Sciatic nerve (tissue), 2 donors: ENCODE results near the gene RGMA. TPM values are rescaled to one million over a fixed set of nuclear protein-coding genes. Genes with fewer than 3 reads are reported as not detected.
"Not testable (repeated sequence)": the region's sequence is repeated elsewhere in the genome, so short reads cannot be mapped to it uniquely, and the experiment has no call there.

Experiments used
- ATAC-seq: fragments of 200-7000 bp; cut with Tn5 transposase; one replicate; pipeline ENCODE4 v1.9.1; 2020; ENCODE audit warnings: mild to moderate bottlenecking, moderate library complexity
- DNase-seq: peaks from one replicate; pipeline ENCODE4 v3.0.0-alpha.2; 2020; ENCODE audit warnings: low spot score
- intact Hi-C: fragments of 100-400 bp; cut with DNase I; formaldehyde crosslinking; loops from one replicate; pipeline ENCODE4 v1.14.2; 2022
- total RNA-seq: library from RNA; stranded (reverse); fragmentation: NEBNext Ultra II Directional; extraction: Animal tissue kit (Norgen Biotek cat#: 25700); gene quantifications from one replicate; pipeline ENCODE4 v1.2.1, GENCODE V29; 2021
- donor health status: DM: no; HTN: no; CAD: no.
- donor health status: DM: no; HTN: no; CAD: no.

RGMA gene
- total RNA-seq, 1 donor from 2014 or later: 47.1 TPM

DNA sequence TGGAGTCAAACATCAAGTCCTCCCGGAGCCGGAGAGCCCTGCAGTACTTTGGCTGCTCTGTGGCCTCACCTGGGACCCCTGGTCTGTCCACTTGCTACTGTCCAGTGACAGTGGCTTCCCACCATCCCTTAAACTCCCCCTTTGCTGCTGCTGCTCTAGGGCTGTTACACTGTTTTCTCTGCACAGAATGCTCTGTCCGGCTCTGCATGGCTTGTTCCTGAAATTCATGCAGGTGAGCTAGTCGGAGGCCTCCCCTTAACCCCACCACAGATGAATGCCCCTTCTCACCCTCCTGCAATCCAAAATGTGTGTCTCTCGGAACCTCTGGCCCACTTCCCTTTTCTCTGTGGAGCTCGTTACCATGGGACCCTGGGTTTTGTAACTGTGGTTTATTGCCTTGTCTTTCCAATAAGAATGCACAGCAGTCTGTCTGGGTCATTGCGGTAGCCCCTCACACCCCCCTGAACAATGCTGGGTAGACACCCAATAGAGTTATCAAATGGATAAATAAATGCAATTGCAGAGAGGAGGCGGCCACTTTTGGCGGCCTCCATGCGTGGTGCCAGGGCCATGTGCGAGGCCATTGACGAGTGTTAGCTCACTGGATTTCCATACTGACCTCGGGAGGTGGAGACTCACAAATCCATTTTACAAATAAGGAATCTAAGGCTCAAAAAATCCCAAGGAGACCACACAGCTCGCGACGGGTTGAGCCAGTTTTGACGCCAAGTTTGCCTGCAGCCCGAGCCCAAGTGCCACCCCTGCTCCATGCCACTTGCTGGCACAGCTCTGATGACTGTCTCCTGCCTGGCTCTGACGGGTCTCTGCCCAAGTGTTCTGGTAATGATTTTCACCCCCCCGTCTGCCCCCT is 48.5 kb downstream of the RGMA start:
- intact Hi-C loops: no loop called here
- peak; percentile 48 for DNase-seq
- no peak for ATAC-seq

GRCh38 chr15:93039562-93040287 is 49.3 kb downstream of the RGMA start:
- DNase-seq: peak; percentile 30
- intact Hi-C loops, ATAC-seq: not testable (repeated sequence)

- DNase-seq (peak; percentile 47), ATAC-seq (no peak)
- intact Hi-C loops: no loop called here
These were observed 50.9 kb downstream of the RGMA start for GRCh38 chr15:93037820-93038705.

DNA sequence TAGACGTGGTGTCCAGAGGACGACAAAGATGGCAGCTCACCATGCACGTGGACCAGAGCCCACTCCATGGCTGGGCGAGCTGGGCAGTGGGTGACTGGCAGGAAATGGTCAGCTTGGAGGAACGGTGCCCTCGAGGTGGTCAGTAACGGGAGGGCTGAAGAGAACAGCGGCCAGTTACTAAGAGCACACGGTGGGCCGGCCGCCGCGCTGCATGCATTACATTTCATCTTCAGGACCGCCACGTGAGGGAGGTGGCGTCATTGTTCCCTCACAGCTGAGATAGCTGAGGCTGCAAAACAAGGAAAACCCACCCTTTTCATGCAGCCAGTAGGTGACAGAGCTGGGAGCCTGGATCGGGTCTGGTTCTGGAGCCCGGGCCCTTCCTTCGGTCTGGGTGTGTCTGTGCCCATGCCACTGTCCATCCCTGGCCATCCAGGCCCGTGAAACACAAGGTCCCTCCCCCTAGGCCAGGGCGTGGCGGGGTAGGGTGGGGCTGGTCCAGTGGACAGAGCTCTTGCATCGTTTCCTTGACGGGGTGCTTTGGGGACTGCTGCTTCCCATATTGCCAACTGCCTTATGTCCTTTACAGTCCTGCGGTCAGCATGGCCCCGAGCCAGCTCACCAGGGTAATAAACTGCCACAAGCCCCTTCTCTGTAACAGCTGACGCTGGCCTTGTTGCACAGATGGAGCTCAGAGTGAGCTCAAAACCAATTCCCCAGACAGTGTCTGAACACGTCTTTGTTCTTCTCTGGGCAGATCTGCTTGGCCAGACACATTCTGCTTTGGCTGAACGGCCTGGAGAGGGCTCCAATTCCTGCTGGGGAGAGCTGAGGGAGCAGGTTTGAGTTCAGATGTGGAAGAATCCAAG is 51.8 kb downstream of the RGMA start:
- ATAC-seq (peak; percentile 94), DNase-seq (peak; percentile 80)
- intact Hi-C loops: no loop called here

GRCh38 chr15:93035953-93036810 is 52.8 kb downstream of the RGMA start:
- intact Hi-C loops: no loop called here
- ATAC-seq: no peak
- peak; percentile 70 for DNase-seq

DNA sequence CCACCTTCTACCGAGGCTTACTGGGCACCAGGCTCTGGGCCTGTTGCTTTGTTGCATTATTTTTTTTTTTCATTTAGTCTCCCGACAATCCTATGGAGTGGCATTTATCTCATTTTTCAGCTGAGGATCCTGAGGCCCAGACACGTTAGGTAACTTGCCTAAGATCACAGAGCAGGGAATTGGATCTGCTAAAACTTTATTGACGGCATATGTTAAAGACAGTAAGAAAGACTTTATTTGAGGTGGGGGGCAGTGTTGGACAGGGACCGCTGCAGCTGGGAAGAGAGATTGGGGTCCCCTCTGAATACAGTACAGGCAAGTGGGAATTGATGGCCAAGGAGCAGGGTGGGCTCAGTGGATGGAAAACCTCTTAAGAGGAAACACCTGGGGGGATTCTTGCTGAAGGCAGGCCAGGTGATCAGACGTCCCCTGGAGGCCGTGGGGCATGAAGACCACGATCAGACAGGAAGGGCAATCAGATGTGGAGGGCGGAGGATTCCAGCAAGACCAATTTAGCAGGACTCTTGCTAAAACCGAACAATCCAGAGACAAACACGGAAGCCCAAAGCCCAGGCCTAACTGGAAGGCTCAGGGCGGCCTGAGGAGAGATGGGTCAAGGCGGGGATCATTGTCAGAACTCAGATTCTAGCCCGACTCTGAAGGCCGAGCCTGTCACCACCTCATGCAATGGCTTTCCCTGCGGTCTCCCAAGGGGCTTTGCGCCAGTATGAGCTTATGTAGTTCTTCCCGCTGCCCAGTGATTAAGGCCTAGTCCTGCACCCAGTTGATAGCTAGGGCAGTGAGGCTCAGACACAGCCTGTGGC is 53.7 kb downstream of the RGMA start:
- peak; percentile 51 for DNase-seq
- intact Hi-C loops: no loop called here
- no peak for ATAC-seq

DNA sequence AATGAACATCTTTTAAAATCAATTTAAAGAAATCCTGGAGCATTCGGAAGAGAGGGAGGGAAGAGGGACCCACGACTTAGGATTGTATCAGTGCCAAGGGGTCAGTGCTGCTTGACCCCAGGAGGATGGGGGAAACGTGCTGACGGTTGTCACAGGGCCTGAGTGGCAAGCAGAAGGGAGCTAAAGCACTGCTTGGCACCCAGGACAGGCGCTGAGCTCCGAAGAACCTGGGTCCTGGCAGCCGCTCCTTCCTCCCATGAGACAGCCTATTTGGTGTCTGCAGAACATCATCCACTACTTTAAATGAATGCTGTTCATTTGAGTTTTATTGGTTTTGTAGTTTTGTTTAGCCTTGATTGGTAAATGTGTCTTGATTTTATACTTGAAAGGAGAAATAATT is 54.5 kb downstream of the RGMA start:
- intact Hi-C loops: loop anchor here (5.0 kb wide), 1 partner anchor 1083 kb away; no protein-coding TSS in a partner anchor
- ATAC-seq (no peak), DNase-seq (peak; percentile 45)

DNA sequence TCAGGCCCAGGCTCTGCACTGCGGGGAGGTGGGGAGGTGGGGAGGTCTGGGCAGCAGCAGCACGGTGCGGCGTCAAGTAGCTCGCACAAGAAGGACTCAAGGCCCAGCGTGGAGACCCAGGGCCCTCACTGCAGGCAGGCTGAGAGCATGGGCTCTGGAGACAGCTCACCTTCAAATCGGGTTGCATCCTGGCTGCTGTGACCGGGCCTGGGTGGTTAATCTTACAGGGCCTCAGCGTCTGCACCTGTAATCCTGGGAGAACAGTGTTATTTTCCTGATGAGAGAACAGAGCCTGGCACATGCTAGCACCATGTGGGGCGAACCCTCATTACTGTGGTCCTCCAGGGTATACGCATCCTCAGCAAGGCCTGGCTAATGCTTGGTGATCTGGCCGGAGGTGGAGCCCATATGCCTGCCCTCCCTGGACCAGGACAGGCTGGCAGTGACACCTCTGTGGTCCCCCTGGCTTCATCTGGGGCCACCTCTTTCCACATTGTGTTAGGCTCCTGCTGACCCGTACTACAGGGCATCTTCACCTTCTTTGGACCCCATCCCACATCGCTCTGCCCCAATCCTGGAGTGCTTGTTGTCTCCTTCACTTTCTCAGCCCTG is 55.5 kb downstream of the RGMA start:
- DNase-seq (peak; percentile 50), ATAC-seq (no peak)
- intact Hi-C loops: loop anchor here (5.0 kb wide), 1 partner anchor 1084 kb away; no protein-coding TSS in a partner anchor

GRCh38 chr15:93032515-93033206 is 56.4 kb downstream of the RGMA start:
- intact Hi-C loops: loop anchor here (5.0 kb wide), 1 partner anchor 1085 kb away; no protein-coding TSS in a partner anchor
- peak; percentile 52 for DNase-seq
- not testable (repeated sequence) for ATAC-seq

DNA sequence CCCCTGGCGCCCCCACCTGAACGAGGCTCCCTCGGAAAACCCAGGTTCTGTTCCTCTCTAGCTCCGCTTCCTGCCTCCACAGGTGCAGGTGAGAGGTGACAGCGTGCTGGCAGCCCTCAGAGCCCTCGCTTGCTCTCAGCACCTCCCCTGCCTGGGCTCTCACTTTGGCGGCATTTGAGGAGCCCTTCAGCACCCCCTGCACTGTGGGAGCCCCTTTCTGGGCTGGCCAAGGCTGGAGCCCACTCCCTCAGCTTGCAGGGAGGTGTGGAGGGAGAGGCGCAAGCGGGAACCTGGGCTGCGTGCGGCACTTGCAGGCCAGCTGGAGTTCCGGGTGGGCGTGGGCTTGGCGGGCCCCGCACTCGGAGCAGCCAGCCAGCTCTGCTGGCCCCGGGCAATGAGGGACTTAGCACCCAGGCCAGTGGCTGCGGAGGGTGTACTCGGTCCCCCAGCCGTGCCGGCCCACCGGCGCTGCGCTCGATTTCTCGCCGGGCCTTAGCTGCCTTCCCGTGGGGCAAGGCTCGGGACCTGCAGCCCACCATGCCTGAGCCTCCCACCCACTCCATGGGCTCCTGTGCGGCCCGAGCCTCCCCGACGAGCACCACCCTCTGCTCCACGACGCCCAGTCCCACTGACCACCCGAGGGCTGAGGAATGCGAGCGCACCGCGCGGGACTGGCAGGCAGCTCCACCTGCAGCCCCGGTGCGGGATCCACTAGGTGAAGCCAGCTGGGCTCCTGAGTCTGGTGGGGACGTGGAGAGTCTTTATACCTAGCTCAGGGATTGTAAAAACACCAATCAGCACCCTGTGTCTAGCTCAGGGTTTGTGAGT is 57.2 kb downstream of the RGMA start:
- not testable (repeated sequence) for DNase-seq, ATAC-seq
- intact Hi-C loops: loop anchor here (5.0 kb wide), 1 partner anchor 1086 kb away; no protein-coding TSS in a partner anchor

GRCh38 chr15:93031103-93031464 is 57.9 kb downstream of the RGMA start:
- no peak for DNase-seq
- no peak for ATAC-seq
- intact Hi-C loops: loop anchor here (5.0 kb wide), 1 partner anchor 1086 kb away; no protein-coding TSS in a partner anchor

- ATAC-seq (peak; percentile 80), DNase-seq (peak; percentile 88)
- intact Hi-C loops: loop anchor here (5.0 kb wide), 1 partner anchor 1087 kb away; no protein-coding TSS in a partner anchor
These were observed 58.4 kb downstream of the RGMA start for GRCh38 chr15:93030430-93031102.

- ATAC-seq: peak; percentile 16
- DNase-seq: no peak
- intact Hi-C loops: loop anchor here (5.0 kb wide), 1 partner anchor 1087 kb away; no protein-coding TSS in a partner anchor
These were observed 59.1 kb downstream of the RGMA start for GRCh38 chr15:93029836-93030429.
